ENCODE results near the gene TNFRSF19.

- TF ChIP-seq ZNF670 (tag by site-specific recombination; IDR thresholded peaks at IDR 0.05; ENCODE audit: low read depth), result no peak
- TF ChIP-seq ZSCAN5A (tag by site-specific recombination; IDR thresholded peaks at IDR 0.05), result no peak
- TF ChIP-seq CTCF (tag by site-specific recombination; IDR thresholded peaks at IDR 0.05), result no peak
- no peak for TF ChIP-seq ZNF677 (tag by site-specific recombination; IDR thresholded peaks at IDR 0.05)
Measured at GRCh38 chr13:23715092-23715761, 145.0 kb downstream of the TNFRSF19 start.

Data from HEK293 (cell line).